HS-5 (cell line): ENCODE results near the gene CCNA1.

Experiments
- DNase-seq: peaks from one replicate; pipeline ENCODE4 v3.0.0-alpha.2; 2012; ENCODE audit warnings: low read depth

Gene CCNA1

DNA sequence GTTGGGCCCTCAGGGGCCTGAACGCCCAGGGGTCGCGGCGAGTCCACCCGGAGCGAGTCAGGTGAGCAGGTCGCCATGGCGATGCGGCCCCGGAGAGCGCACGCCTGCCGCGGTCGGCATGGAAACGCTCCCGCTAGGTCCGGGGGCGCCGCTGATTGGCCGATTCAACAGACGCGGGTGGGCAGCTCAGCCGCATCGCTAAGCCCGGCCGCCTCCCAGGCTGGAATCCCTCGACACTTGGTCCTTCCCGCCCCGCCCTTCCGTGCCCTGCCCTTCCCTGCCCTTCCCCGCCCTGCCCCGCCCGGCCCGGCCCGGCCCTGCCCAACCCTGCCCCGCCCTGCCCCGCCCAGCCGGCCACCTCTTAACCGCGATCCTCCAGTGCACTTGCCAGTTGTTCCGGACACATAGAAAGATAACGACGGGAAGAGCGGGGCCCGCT is at the start of gene CCNA1:
TSS of gene CCNA1 (plus strand) at position 390 of the 439 bp plus-strand sequence. CDS start 562 bp downstream, outside the sequence.
- no peak for DNase-seq

- no peak for DNase-seq
Measured at GRCh38 chr13:36385489-36385888, 46.8 kb upstream of the CCNA1 start.

DNA sequence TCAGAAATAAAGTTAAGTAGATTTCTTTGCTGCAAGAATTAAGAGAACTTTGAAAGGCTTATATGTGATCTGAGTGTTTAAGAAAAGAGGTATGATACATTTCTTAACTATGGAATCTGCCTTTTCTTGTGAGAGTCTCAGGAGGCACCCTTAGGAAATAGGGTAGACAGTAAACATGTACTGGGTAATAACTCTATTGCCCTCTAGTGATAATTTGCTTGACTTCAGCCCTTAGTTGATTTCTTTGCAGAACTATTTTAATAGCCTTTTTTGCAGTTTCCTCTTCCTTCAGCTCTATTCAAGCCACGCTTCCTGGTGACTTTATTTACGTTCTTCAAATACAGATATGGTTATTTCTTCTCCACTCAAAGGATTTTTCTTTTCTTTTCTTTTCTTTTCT is 37.0 kb upstream of the CCNA1 start:
- DNase-seq, result no peak

DNA sequence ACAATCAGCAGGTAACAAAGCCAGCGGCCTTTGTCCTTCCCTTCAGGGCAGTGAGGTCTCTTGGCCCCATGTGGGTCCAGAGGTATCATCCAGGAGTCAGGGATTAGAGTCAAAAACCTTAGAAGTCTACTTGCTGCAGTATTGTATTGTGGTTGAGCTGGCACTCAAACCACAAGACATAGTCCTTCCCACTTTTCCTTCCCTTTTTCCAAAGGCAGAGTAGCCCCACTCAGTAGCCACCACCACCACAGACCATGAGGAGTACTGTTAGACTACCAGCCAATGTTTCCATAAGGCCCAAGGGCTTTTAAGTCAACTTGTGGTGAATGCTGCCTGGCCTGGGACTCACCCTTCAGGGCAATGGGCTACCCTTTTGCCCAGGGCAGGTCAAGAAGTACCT is 27.1 kb upstream of the CCNA1 start:
- DNase-seq, result no peak

- DNase-seq, result no peak
Measured at GRCh38 chr13:36412736-36413135, 19.6 kb upstream of the CCNA1 start.

DNA sequence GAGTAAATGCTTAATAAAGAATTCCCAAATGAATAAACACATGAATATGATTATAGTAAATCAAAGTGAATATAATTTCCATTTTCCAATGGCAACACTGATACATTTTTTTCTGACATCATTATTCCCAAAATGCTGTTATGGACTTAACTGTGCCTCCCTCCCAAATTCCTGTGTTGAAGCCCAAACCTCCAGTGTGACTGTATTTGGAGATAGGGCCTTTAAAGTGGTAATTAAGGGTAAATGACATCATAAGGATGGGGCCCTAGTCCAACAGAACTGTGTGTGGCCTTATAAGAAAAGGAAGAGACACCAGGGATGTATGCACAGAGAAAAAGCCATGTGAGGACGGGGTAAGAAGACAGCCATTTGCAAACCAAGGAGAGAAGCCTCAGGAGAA is 19.1 kb upstream of the CCNA1 start:
- no peak for DNase-seq

DNA sequence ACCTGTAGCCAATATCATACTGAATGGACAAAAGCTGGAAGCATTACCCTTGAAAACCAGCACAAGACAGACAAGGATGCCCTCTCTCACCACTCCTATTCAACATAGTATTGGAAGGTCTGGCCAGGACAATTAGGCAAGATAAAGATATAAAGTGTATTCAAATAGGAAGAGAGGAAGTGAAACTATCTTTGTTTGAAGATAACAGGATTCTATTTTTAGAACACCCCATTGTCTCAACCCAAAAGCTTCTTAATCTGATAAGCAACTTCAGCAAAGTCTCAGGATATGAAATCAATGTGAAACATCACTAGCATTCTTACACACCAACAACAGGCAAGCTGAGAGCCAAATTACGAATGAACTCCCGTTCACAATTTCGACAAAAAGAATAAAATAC is 17.8 kb upstream of the CCNA1 start:
- no peak for DNase-seq

GRCh38 chr13:36417331-36417730 is 15.0 kb upstream of the CCNA1 start:
- no peak for DNase-seq

GRCh38 chr13:36418022-36418805 is 14.1 kb upstream of the CCNA1 start:
- DNase-seq, result no peak

DNA sequence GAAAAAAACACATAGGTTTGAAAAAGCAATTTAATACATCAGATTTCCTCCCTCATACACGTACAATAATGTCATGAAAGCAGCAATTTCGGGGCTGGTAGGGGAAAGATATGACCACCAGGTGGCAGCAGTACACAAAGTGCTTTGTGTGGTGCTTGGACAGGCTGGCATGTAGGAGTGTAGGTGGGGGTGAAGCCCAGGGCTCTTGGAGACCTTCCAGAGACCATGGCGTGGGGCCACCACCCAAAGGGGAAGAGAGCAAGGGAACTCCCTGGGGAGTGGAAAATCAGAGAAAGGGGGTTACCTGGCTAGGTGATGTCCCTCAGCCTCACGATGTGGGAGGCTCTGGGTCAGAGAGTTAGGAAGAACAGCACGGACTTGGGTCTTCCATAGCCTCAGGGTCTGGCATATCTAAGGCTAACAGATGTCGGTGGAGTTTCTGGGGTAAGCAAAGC is 11.8 kb upstream of the CCNA1 start:
- DNase-seq, result no peak

DNA sequence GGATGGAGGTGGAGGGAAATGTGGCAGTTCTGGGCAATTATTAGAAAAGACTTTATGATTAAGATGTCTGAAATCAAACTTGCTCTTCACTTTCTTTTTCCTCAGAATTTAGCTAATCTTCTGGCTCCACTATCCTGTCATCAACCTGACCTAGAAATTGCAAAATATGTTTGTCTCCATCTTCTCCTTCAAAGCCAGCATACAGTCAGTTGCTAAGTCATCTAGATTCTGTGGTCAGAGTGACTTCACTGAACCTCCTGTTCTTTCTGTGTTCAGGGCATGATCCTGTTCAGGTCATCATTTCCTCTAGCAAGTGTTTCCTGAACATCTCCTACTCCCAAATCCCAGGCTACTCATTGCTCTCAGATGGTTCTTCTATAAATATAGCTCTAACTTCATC is 10.8 kb upstream of the CCNA1 start:
- DNase-seq, result no peak

DNA sequence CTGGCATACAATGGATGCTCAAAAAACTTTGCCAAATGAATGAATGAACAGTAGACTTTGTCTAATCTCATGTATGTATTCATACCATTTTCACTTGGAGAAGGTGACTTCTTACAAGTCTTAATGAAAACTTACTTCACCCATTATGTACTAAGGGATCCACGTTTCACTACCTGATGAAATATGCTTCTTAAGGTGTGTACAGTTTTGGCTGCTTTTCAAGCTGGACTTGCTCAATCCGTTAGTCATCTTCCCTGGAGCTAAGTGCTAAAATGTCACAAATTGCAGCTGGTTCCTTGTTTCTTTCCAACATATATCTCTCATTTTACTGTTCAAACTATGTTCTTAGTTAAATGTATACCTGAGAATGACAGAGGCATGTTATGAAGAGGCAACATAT is 4.2 kb upstream of the CCNA1 start:
- DNase-seq, result no peak

DNA sequence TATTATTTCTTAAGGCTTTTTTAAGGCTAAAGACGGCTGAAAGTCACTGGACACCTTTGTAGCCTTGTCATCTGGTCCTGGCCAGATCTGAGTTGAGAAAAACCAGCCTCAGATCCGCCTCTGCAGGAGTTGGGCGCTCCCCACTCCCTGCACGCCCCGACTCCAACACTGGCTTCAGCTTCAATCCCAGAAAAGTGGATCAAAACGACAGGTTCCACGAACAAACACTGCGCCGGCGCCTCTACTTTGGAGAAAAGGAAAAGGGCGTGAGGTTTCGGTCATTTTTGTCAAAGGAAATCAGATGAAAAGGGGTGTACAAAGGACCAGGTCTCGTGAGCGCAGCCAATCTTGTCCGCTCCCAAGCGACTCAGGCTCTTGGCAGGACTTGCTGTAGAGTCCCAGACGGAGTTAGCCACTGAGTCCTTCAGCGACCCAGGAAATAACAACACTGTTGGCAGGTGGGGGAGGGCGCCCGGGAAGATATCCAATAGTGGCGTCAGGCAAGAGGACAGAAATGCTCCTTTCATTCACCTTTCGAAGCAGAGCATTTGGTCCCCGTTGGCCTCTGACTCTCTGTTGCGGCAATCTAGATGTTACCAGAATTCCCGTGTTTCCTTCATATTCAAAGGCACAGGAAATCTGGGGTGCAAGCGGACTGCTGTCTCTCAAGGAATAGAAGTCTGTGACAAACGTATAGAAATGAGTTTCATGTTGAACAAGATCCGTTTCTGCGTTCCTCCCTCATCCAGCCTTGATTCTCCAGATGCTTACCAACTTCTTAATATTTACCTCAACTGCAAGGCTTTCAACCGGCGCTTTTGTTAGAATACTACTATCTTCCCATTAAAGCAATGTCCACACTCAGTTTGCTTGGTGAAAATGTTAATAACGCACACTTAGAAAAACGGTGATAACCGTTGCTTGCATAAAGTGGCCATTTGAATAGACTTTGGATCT is 1.8 kb upstream of the CCNA1 start:
- no peak for DNase-seq

DNA sequence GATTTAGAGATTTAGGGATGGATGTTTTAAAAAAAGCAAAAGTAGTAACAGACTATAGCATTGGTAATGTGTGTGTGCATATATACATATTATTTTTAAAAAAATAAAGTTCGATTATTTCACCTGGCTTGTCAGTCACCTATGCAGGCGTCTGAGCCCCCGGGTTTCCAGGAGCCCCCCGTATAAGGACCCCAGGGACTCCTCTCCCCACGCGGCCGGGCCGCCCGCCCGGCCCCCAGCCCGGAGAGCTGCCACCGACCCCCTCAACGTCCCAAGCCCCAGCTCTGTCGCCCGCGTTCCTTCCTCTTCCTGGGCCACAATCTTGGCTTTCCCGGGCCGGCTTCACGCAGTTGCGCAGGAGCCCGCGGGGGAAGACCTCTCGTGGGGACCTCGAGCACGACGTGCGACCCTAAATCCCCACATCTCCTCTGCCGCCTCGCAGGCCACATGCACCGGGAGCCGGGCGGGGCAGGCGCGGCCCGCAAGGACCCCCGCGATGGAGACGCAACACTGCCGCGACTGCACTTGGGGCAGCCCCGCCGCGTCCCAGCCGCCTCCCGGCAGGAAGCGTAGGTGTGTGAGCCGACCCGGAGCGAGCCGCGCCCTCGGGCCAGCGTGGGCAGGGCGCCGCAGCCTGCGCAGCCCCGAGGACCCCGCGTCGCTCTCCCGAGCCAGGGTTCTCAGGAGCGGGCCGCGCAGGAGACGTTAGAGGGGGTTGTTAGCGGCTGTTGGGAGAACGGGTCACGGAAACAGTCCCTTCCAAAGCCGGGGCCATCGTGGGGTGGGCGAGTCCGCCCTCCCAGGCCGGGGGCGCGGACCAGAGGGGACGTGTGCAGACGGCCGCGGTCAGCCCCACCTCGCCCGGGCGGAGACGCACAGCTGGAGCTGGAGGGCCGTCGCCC is 840 bp upstream of the CCNA1 start:
- no peak for DNase-seq

GRCh38 chr13:36436811-36437210 is 4.5 kb downstream of the CCNA1 start:
- DNase-seq, result no peak

DNA sequence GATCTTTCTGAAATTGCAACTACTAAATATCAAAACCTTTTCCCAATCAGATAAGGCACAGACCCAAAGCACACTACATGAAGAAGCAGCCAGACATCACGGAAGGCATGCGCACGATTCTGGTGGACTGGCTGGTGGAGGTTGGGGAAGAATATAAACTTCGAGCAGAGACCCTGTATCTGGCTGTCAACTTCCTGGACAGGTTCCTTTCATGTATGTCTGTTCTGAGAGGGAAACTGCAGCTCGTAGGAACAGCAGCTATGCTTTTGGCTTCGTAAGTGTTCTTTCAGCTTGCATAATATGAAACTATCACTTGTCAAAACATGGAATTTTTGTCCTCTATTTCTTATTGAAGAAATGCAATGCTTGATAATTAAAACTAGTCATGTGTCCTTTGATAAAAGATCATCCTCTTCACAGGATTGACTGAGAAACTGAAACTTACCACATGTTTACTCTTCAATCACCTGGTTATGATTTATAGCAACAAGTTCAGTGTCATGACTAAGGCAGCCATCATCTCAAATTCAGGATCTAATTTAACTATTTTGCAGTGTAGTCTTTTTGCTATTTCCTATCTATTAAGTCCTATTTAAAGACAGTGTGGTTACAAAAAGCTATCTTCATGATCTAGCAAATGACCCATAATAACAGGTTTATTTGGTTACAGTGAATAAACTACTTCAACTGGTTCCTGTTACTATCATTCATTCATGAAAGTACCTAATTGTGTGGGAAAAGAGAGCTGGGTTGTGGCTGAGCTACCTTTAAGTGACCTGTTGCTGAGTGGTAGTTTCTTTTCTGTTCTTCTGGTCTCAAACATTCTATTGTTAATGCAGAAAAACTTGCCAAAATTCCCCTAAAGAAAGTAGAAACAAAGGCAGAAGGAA is 6.5 kb downstream of the CCNA1 start:
- DNase-seq, result no peak

DNA sequence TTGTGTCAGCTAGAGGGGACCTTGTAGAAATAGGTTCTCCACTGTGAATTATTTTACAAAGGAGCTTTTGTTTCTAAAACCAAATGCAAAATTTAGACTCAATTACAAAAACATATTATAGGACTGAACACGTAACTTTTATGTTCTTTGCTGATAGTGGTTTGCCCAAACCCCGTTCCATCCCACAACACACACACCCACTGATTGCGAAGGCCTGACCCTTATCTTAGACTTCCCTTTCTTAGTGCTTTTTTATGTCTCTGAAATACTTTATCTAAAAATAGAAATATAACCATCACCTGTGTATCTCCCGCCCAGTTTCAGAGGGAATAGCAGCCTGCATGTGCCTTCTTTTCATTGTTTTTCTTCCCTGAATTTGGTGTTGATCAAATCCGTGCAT is 13.0 kb downstream of the CCNA1 start:
- no peak for DNase-seq

DNA sequence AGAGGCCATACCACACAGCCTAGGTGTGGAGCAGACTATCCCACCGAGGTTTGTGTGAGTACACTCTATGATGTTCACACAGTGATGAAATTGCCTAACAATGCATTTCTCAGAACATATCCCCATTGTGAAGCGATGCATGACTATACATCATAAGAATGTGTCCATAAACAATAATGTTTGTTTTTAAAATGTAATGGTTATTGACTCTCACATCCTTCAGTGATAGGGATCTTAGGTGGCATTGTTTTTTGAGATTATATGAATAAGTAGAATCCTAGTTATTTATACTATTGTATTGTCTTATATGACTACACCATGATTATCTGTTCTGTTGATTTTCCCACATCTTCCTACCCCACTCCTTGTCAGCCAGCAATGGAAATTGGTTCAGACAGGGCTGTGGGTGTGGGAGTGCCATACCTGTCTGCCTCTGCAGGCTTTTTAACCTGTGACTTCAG is 13.6 kb downstream of the CCNA1 start:
- DNase-seq, result no peak

GRCh38 chr13:36447501-36447900 is 15.2 kb downstream of the CCNA1 start:
- DNase-seq, result no peak

DNA sequence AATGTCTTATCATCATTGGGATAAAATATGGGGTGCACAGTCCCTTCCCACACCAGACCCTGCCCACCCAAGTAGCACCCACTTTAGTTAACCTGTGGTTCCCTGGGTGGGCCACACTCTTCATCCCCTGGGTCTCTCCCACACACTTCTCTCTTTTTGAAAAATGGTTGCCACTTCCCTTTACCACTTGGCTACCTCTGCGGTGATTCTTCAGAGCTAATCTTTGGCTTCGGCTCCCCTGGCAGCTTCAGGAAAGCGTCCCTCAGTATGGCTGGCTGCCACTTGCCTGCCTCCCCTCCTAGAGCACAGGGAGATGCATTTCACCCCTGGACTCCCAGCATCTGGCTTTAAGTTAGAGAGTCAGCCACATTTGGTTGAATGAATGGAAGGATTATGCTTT is 18.2 kb downstream of the CCNA1 start:
- no peak for DNase-seq

- no peak for DNase-seq
Measured at GRCh38 chr13:36453516-36453915, 21.2 kb downstream of the CCNA1 start.
